ENCODE results near the gene HOXA13. TPM values are rescaled to one million over a fixed set of nuclear protein-coding genes. Genes with fewer than 3 reads are reported as not detected.

Gene HOXA13
- total RNA-seq, 1 donor from 2014 or later: not detected

GRCh38 chr7:27149842-27150567, 49.9 kb downstream of the HOXA13 start:
- no peak for DNase-seq (ENCODE audit: low read depth, low spot score)
- Mint-ChIP-seq H3K36me3 (ENCODE audit: low read depth) (peaks cover 8% of the 10 kb centered on the region), H3K27me3 (ENCODE audit: low read depth) (peaks cover 100% of the 10 kb centered on the region), H3K4me3 (peak overlapping the region; percentile 85), H3K4me1 (peaks cover 26% of the 10 kb centered on the region), H3K27ac (ENCODE audit: unreplicated experiment) (no peak overlapping the region), H3K9me3 (peaks cover 4% of the 10 kb centered on the region)
- TF ChIP-seq, protein P1, sequence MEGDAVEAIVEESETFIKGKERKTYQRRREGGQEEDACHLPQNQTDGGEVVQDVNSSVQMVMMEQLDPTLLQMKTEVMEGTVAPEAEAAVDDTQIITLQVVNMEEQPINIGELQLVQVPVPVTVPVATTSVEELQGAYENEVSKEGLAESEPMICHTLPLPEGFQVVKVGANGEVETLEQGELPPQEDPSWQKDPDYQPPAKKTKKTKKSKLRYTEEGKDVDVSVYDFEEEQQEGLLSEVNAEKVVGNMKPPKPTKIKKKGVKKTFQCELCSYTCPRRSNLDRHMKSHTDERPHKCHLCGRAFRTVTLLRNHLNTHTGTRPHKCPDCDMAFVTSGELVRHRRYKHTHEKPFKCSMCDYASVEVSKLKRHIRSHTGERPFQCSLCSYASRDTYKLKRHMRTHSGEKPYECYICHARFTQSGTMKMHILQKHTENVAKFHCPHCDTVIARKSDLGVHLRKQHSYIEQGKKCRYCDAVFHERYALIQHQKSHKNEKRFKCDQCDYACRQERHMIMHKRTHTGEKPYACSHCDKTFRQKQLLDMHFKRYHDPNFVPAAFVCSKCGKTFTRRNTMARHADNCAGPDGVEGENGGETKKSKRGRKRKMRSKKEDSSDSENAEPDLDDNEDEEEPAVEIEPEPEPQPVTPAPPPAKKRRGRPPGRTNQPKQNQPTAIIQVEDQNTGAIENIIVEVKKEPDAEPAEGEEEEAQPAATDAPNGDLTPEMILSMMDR (conservative IDR thresholded peaks at IDR 0.05): no peak

GRCh38 chr7:27148756-27149641, 50.9 kb downstream of the HOXA13 start:
- H3K4me1 Mint-ChIP-seq: peaks cover 27% of the 10 kb centered on the region
- peaks cover 5% of the 10 kb centered on the region for H3K36me3 Mint-ChIP-seq (ENCODE audit: low read depth)
- peaks cover 100% of the 10 kb centered on the region for H3K27me3 Mint-ChIP-seq (ENCODE audit: low read depth)
- no peak overlapping the region for H3K27ac Mint-ChIP-seq (ENCODE audit: unreplicated experiment)
- TF ChIP-seq, protein P1 (conservative IDR thresholded peaks at IDR 0.05): no peak
- H3K9me3 Mint-ChIP-seq: peaks cover 4% of the 10 kb centered on the region
- peak overlapping the region; percentile 85 for H3K4me3 Mint-ChIP-seq
- DNase-seq (ENCODE audit: low read depth, low spot score): no peak

DNA sequence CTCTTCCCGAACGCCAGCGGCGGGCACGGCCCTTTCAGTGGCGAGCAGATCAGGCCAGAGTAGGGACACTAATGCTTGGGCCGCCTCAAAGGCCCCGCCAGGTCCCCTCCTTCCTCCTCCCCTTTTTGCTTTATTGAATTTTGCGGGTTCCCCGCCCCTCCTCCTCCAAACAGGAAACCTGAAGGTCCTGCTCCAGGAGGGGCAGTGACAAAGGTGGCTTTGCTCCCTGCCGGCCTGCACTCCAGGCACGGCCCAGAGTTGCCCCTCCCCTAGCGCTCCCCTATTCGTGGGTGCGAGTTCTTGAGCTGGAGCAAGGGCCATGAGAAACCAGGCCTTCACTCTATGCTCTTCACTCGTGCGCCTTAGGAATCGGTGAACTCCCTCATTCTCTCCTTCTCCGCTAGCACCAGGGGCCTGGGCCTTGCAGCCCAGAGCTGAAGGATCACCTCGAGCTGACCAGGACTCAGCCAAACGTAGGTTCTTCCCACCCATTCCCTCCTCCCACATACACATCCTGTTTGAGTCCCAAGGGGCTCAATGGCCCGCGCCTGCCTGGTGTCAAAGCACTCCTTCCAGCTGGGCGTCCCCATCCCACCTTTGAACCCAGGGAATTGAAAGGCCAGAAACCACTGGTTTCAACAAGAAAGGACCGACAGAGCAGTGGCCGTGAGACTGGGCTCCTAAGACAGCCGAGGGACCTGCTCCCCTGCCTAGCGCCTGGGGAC, 51.7 kb downstream of the HOXA13 start:
- TF ChIP-seq, protein P1 (conservative IDR thresholded peaks at IDR 0.05): no peak
- Mint-ChIP-seq H3K36me3 (ENCODE audit: low read depth) (peaks cover 5% of the 10 kb centered on the region), H3K27ac (ENCODE audit: unreplicated experiment) (peak overlapping the region; percentile 81), H3K4me3 (peak overlapping the region; percentile 84), H3K27me3 (ENCODE audit: low read depth) (peaks cover 100% of the 10 kb centered on the region), H3K9me3 (peaks cover 4% of the 10 kb centered on the region), H3K4me1 (peaks cover 31% of the 10 kb centered on the region)
- no peak for DNase-seq (ENCODE audit: low read depth, low spot score)

DNA sequence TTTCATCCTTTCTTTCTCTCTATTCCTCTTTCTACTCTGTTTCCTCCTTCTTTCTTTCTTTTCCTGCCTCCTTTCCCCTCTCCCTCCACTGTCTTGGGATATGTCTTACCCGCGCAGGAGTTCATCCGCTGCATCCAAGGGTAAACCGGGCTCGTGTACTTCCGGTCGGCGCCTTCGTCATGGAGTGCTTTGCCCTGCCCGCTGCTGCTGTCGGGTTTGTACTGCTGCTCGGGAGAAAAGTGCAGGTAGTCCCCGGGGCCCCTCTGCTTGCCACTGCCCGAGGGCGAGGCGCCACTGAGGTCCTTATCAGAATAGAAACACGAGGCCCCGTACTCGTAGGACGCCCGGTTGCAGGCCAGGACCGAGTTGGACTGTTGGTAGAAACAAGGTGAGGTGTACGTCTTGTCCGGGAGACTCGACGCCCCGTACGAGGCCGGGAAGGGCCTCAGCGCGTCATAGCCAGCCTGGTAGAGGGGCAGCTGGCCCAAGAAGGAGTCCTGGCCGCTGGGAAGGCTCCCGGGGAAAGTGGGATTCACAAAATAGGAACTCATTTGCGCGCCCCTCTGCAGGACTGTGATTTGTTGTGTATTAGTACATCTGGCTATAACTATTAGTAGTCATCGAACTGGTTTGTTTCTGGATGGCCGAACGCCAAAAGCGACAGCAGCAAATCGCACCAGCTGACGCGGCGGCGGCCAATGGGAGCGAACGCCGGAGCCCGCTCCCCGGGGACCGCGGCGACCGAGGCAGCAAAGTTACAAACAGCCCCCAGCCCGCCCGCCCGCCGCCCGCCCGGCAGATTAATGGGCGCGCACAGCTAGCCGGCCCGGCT, 52.5 kb downstream of the HOXA13 start, which contains the start of gene HOXA6:
TSS of gene HOXA6 (minus strand) at position 576 of the 832 bp plus-strand sequence. CDS start at position 551, 25 bp downstream.
- Mint-ChIP-seq H3K36me3 (ENCODE audit: low read depth) (peaks cover 5% of the 10 kb centered on the region), H3K27me3 (ENCODE audit: low read depth) (peaks cover 100% of the 10 kb centered on the region), H3K27ac (ENCODE audit: unreplicated experiment) (peak within 1 kb of the TSS; percentile 86), H3K4me3 (peak within 1 kb of the TSS; percentile 84), H3K9me3 (peaks cover 4% of the 10 kb centered on the region), H3K4me1 (peaks cover 36% of the 10 kb centered on the region)
- no peak for DNase-seq (ENCODE audit: low read depth, low spot score)
- TF ChIP-seq, protein P1 (conservative IDR thresholded peaks at IDR 0.05): no peak
